H1 (cell line): Measurements from ENCODE around the gene DDB1. TPM values are rescaled to one million over a fixed set of nuclear protein-coding genes. Genes with fewer than 3 reads are reported as not detected.

Experiments
- CBX5 ChIP-seq: fragments of 300-800, 300-1000 bp; sonication (generic); IDR thresholded peaks from 2 replicates; pipeline ENCODE4 v1.7.1; 2016; ENCODE audit warnings: antibody characterized with exemption, low read length, low read depth
- E2F6 ChIP-seq: IDR thresholded peaks from 2 replicates; pipeline ENCODE4 v1.6.1; 2012; ENCODE audit warnings: inconsistent platforms
- HDAC6 ChIP-seq: IDR thresholded peaks from one replicate; pipeline ENCODE4 v1.7.1; 2012; ENCODE audit warnings: low read depth, mild to moderate bottlenecking, inconsistent platforms, low read length, moderate library complexity
- KDM1A ChIP-seq: fragments of 200-600, 300-600 bp; sonication (generic); IDR thresholded peaks from 2 replicates; pipeline ENCODE4 v1.7.1; 2016; ENCODE audit warnings: mild to moderate bottlenecking, low read length, borderline replicate concordance
- NRF1 ChIP-seq: IDR thresholded peaks from 2 replicates; pipeline ENCODE4 v1.6.1; 2011; ENCODE audit warnings: mild to moderate bottlenecking, low read depth, low read length, improper control_type of control experiment
- RAD21 ChIP-seq, 2 experiments: IDR thresholded peaks in 1 of 2; conservative IDR thresholded peaks in 1 of 2; 2 replicates each; pipeline ENCODE4 v1.6.1; 2011; ENCODE audit warnings: low read depth in 2 of 2, low read length in 2 of 2, improper control_type of control experiment in 1 of 2, inconsistent platforms in 1 of 2, mild to moderate bottlenecking in 1 of 2, moderate library complexity in 1 of 2
- TAF7 ChIP-seq: optimal IDR thresholded peaks from 2 replicates; pipeline ENCODE3; 2011; ENCODE audit warnings: low read depth, mild to moderate bottlenecking, inconsistent platforms, low read length, moderate library complexity, borderline replicate concordance
- polyA plus RNA-seq, 7 experiments: library from polyadenylated mRNA; depleted of rRNA in 3 of 7; stranded (reverse) in 5 of 7; unstranded in 2 of 7; fragments of >200 nt in 5 of 7; fragments of 200-250 nt in 2 of 7; gene quantifications; 1 replicate in 5 of 7; 2 replicates in 1 of 7; 4 replicates in 1 of 7; pipeline versions ENCODE4 v1.2.1 to v1.2.3, GENCODE V29; 2011 to 2013; ENCODE audit warnings: missing spikeins in 2 of 7, mixed read lengths in 2 of 7
- total RNA-seq: library from RNA; stranded (reverse); fragmentation: NEBNext Ultra II Directional; extraction: Animal tissue kit (Norgen Biotek cat#: 25700); gene quantifications from 2 replicates; pipeline ENCODE4 v1.2.1, GENCODE V29; 2021
- TF ChIP-seq, protein P1 (sequence below): fragments of 300-600 bp; sonication (generic); IDR thresholded peaks from 2 replicates; pipeline ENCODE4 v1.7.1; 2012; ENCODE audit warnings: low read length, moderate library complexity, mild to moderate bottlenecking, inconsistent platforms; ENCODE audit not compliant: insufficient replicate concordance

DDB1 gene
- total and polyA plus RNA-seq, 2 of the 8 experiments (the other 6 are each of a cell fraction or from before 2014, with no cell fraction given) = 275 to 306 TPM

- TF ChIP-seq, protein P1, sequence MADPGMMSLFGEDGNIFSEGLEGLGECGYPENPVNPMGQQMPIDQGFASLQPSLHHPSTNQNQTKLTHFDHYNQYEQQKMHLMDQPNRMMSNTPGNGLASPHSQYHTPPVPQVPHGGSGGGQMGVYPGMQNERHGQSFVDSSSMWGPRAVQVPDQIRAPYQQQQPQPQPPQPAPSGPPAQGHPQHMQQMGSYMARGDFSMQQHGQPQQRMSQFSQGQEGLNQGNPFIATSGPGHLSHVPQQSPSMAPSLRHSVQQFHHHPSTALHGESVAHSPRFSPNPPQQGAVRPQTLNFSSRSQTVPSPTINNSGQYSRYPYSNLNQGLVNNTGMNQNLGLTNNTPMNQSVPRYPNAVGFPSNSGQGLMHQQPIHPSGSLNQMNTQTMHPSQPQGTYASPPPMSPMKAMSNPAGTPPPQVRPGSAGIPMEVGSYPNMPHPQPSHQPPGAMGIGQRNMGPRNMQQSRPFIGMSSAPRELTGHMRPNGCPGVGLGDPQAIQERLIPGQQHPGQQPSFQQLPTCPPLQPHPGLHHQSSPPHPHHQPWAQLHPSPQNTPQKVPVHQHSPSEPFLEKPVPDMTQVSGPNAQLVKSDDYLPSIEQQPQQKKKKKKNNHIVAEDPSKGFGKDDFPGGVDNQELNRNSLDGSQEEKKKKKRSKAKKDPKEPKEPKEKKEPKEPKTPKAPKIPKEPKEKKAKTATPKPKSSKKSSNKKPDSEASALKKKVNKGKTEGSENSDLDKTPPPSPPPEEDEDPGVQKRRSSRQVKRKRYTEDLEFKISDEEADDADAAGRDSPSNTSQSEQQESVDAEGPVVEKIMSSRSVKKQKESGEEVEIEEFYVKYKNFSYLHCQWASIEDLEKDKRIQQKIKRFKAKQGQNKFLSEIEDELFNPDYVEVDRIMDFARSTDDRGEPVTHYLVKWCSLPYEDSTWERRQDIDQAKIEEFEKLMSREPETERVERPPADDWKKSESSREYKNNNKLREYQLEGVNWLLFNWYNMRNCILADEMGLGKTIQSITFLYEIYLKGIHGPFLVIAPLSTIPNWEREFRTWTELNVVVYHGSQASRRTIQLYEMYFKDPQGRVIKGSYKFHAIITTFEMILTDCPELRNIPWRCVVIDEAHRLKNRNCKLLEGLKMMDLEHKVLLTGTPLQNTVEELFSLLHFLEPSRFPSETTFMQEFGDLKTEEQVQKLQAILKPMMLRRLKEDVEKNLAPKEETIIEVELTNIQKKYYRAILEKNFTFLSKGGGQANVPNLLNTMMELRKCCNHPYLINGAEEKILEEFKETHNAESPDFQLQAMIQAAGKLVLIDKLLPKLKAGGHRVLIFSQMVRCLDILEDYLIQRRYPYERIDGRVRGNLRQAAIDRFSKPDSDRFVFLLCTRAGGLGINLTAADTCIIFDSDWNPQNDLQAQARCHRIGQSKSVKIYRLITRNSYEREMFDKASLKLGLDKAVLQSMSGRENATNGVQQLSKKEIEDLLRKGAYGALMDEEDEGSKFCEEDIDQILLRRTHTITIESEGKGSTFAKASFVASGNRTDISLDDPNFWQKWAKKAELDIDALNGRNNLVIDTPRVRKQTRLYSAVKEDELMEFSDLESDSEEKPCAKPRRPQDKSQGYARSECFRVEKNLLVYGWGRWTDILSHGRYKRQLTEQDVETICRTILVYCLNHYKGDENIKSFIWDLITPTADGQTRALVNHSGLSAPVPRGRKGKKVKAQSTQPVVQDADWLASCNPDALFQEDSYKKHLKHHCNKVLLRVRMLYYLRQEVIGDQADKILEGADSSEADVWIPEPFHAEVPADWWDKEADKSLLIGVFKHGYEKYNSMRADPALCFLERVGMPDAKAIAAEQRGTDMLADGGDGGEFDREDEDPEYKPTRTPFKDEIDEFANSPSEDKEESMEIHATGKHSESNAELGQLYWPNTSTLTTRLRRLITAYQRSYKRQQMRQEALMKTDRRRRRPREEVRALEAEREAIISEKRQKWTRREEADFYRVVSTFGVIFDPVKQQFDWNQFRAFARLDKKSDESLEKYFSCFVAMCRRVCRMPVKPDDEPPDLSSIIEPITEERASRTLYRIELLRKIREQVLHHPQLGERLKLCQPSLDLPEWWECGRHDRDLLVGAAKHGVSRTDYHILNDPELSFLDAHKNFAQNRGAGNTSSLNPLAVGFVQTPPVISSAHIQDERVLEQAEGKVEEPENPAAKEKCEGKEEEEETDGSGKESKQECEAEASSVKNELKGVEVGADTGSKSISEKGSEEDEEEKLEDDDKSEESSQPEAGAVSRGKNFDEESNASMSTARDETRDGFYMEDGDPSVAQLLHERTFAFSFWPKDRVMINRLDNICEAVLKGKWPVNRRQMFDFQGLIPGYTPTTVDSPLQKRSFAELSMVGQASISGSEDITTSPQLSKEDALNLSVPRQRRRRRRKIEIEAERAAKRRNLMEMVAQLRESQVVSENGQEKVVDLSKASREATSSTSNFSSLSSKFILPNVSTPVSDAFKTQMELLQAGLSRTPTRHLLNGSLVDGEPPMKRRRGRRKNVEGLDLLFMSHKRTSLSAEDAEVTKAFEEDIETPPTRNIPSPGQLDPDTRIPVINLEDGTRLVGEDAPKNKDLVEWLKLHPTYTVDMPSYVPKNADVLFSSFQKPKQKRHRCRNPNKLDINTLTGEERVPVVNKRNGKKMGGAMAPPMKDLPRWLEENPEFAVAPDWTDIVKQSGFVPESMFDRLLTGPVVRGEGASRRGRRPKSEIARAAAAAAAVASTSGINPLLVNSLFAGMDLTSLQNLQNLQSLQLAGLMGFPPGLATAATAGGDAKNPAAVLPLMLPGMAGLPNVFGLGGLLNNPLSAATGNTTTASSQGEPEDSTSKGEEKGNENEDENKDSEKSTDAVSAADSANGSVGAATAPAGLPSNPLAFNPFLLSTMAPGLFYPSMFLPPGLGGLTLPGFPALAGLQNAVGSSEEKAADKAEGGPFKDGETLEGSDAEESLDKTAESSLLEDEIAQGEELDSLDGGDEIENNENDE = no peak
- TF ChIP-seq KDM1A (no peak), CBX5 (no peak), HDAC6 (no peak), RAD21 (IDR thresholded peaks at IDR 0.05 in 1 of 2, conservative IDR thresholded peaks at IDR 0.05 in 1 of 2; ENCODE audit: low read depth in 2 of 2, low read length in 2 of 2) (no peak), NRF1 (no peak), E2F6 (no peak), TAF7 (no peak)
Measured at GRCh38 chr11:61273178-61274078, 59.5 kb downstream of the DDB1 start (continued).
